Left lung (tissue), 10 donors: ENCODE measurements around the gene FDXR. TPM values are rescaled to one million over a fixed set of nuclear protein-coding genes. Genes with fewer than 3 reads are reported as not detected.

ENCODE experiments used
- ATAC-seq: fragments of 200-7000 bp; cut with Tn5 transposase; one replicate; pipeline ENCODE4 v1.9.1; 2020; ENCODE audit warnings: moderate library complexity
- DNase-seq, 4 donors: peaks; one replicate each; pipeline ENCODE4 v3.0.0-alpha.2; 2013 to 2020
- H3K27ac ChIP-seq, 2 donors: fragments of 200-600 bp; sonication (generic) in 1 of 2; one replicate each; pipeline versions ENCODE4 v1.5.0 to v1.8.0; 2020 to 2021
- H3K27me3 ChIP-seq, 2 donors: fragments of 200-600 bp; sonication (generic) in 1 of 2; one replicate each; pipeline versions ENCODE4 v1.5.0 to v1.8.0; 2020 to 2021
- H3K36me3 ChIP-seq, 2 donors: fragments of 200-600 bp; sonication (generic) in 1 of 2; one replicate each; pipeline versions ENCODE4 v1.5.0 to v1.8.0; 2020 to 2021
- H3K4me1 ChIP-seq, 2 donors: fragments of 200-600 bp; one replicate each; pipeline ENCODE4 v1.8.0; 2021
- H3K4me3 ChIP-seq, 2 donors: fragments of 200-600 bp; sonication (generic) in 1 of 2; one replicate each; pipeline versions ENCODE4 v1.5.0 to v1.8.0; 2020 to 2021; ENCODE audit warnings: mild to moderate bottlenecking in 1 of 2
- H3K9me3 ChIP-seq, 2 donors: fragments of 200-600 bp; sonication (generic) in 1 of 2; one replicate each; pipeline versions ENCODE4 v1.5.0 to v1.8.0; 2020 to 2021
- intact Hi-C, 2 donors: fragments of 100-400 bp; cut with DNase I; formaldehyde crosslinking; loops; one replicate each; pipeline versions ENCODE4 v1.11.2 to v1.14.2; 2022
- polyA plus RNA-seq, 6 donors: library from polyadenylated mRNA; unstranded; fragments of 120-200 nt; gene quantifications; one replicate each; pipeline ENCODE4 v1.2.1, GENCODE V29; 2013; ENCODE audit not compliant: insufficient read length in 6 of 6
- total RNA-seq, 2 donors: library from RNA; stranded (reverse); fragmentation: NEBNext Ultra II Directional; extraction: Animal tissue kit (Norgen Biotek cat#: 25700); gene quantifications; one replicate each; pipeline ENCODE4 v1.2.1, GENCODE V29; 2021
- TF ChIP-seq, protein P1 (sequence below), 2 donors: fragments of 200-600 bp; sonication (generic) in 1 of 2; IDR thresholded peaks; one replicate each; pipeline versions ENCODE4 v1.5.0 to v1.8.0; 2021; ENCODE audit warnings: antibody characterized with exemption in 2 of 2
- donor health status: DM: no; HTN: yes; CAD: no.
- donor health status: DM: no; HTN: no; CAD: no.

Gene FDXR
- total and polyA plus RNA-seq, 8 donors: 5.3 to 17.2 (median 7.2) TPM

DNA sequence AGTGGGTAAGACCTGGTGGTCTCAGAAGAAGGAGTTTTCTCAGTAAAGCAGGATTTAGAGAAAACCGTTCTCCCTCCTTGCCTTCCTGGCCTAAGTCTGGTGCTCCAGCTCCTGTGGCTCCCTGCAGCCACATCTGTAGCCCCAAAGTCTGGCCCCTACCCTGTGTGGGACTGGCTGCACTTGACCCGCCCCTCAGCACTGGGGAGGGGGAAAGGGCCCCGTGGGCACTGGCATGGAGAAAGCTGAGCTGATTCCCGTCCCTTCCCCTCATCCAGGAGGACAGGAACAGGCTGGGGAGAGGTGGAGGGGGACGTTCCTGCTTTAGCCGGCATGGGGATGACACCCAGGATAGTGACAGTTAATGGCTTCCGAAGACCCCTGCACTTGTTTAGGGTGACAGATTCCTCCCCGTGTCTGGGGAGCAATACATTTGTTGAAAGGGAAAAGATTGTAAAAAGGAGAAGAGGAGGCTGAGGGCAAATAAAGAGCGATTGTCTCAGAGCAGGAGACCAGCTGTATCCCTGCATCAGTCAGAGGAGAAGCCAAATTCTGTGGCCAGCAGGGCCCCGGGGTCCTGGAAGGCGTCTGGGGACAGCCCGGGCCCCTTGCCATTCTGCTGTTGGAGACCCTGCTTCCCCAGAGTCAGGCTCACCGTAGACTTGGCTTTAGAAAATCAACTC is 51.0 kb downstream of the FDXR start:
- H3K36me3 ChIP-seq: peaks cover 0 to 85% of the 10 kb centered on the region in 2 donors
- intact Hi-C loops: no loop called here
- H3K27ac ChIP-seq: no peak overlapping the region
- ATAC-seq (no peak), DNase-seq (no peak)
- H3K4me3 ChIP-seq: no peak overlapping the region
- no peaks in the 10 kb centered on the region for H3K4me1 ChIP-seq
- no peaks in the 10 kb centered on the region for H3K9me3 ChIP-seq
- TF ChIP-seq, protein P1, sequence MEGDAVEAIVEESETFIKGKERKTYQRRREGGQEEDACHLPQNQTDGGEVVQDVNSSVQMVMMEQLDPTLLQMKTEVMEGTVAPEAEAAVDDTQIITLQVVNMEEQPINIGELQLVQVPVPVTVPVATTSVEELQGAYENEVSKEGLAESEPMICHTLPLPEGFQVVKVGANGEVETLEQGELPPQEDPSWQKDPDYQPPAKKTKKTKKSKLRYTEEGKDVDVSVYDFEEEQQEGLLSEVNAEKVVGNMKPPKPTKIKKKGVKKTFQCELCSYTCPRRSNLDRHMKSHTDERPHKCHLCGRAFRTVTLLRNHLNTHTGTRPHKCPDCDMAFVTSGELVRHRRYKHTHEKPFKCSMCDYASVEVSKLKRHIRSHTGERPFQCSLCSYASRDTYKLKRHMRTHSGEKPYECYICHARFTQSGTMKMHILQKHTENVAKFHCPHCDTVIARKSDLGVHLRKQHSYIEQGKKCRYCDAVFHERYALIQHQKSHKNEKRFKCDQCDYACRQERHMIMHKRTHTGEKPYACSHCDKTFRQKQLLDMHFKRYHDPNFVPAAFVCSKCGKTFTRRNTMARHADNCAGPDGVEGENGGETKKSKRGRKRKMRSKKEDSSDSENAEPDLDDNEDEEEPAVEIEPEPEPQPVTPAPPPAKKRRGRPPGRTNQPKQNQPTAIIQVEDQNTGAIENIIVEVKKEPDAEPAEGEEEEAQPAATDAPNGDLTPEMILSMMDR (IDR thresholded peaks at IDR 0.05): no peak
- H3K27me3 ChIP-seq: no peaks in the 10 kb centered on the region

DNA sequence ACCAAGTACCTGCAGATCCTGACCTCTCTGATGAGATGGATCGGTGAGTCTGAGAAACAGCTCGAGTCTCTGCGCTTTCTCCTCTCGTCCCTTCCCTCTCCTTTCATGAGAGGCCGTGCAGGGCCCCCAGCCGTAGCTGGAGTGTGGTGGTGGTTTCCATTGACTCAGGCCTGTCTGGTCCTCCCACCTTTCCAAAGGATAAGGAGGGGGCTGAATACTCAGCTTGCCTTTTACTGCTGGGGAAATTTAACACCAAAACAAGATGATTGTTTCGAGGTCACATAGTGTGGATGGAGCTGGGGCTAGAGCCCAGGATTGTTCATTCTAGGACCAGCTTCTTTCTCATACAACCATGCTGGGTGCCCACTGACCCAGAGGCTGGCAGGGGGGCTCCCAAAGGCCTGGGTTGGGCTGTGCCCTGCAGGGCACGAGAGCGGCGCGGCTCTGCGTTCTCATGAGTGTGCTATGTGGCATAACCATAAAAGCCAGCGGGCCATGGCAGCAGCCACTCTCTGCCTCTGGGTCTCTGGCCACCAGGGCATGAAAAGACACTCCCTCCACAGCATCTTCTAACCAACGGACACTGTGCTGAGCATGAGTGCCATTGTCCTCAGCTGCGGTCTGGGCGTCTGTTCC is 52.9 kb downstream of the FDXR start:
- no peaks in the 10 kb centered on the region for H3K27me3 ChIP-seq
- no peak overlapping the region for H3K4me3 ChIP-seq
- no peak overlapping the region for H3K27ac ChIP-seq
- intact Hi-C loops: no loop called here
- DNase-seq (no peak), ATAC-seq (no peak)
- TF ChIP-seq, protein P1 (IDR thresholded peaks at IDR 0.05): no peak
- H3K4me1 ChIP-seq: no peaks in the 10 kb centered on the region
- no peaks in the 10 kb centered on the region for H3K9me3 ChIP-seq
- H3K36me3 ChIP-seq: peaks cover 0 to 69% of the 10 kb centered on the region in 2 donors

DNA sequence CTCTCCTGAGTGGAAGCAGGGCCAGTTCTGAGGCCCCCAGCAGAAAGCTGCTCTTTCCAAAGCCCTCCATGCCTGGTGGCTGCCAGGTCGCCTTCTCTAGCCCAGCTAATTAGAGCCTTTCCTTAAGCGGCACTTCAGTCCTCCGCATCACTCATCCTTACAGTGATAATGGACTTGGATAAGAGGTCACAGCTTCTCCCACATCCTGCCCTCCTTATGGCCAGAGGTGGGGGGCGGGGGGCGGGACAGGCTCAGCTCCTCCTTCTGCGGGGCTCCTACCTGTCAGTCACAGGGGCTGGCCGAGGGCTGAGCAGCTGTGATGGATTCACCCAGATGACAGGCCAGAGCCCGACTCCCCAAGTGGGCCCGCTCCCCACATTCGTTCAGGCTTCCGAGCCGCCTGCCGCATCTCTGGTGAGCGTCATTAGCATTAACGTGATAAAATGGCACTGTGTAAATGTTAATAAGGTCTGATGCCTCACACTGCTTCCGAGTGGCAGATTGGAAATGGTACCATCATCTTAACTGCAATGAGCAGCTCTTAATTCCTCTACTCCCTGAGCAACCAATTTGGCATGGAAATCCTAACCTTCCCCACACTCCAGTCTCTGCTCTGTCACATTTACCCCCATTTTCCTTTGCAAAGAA is 54.4 kb downstream of the FDXR start:
- Histone ChIP-seq H3K4me3 (no peak overlapping the region), H3K36me3 (peaks cover 0 to 57% of the 10 kb centered on the region in 2 donors), H3K27me3 (no peaks in the 10 kb centered on the region), H3K4me1 (peaks cover 0 to 8% of the 10 kb centered on the region in 2 donors), H3K27ac (no peak overlapping the region), H3K9me3 (no peaks in the 10 kb centered on the region)
- TF ChIP-seq, protein P1 (IDR thresholded peaks at IDR 0.05): no peak
- intact Hi-C loops: no loop called here
- no peak for DNase-seq
- no peak for ATAC-seq

DNA sequence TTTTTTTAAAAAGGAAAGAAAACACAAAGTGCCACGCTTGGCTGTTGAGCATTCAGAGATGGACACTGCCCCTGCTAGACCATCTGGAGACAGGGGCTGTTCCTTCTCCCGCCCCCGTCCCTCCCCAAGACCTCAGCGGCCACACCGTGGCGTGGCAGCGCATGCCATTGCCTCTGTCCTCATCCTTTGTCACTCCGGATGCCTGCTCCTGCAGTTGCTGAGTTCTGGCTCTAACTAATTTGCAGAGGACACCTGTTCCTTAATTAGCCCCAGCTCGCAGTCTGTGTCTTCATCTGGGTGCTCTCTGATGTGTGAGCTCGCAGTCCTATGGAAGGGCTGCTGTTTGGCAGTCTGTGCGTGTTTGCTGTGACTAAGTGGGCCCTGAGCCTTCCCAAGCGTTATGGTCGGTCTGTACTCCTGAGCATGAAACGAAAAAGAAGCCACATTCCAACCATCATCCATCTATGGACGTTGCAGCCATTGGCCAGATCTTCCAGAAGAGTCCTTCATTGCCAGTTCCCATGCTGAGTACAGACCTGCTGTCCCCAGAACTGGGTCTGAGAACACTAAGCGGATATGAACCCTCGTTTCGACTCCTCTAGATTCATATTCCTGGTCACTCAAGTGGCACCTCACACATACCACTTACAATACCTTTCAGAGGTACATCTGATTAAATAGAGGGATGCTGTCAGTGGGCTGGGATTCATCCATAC is 55.7 kb downstream of the FDXR start:
- TF ChIP-seq, protein P1 (IDR thresholded peaks at IDR 0.05): no peak
- intact Hi-C loops: no loop called here
- H3K36me3 ChIP-seq: peaks cover 0 to 48% of the 10 kb centered on the region in 2 donors
- no peak overlapping the region for H3K4me3 ChIP-seq
- no peak for DNase-seq
- peaks cover 0 to 21% of the 10 kb centered on the region in 2 donors for H3K4me1 ChIP-seq
- ATAC-seq: no peak
- no peak overlapping the region for H3K27ac ChIP-seq
- H3K27me3 ChIP-seq: no peaks in the 10 kb centered on the region
- no peaks in the 10 kb centered on the region for H3K9me3 ChIP-seq
